Measurements from ENCODE around the gene LAGE3.
A peak's percentile ranks its signal among the peaks of the same experiment; 100 is the strongest.

The LAGE3 gene

DNA sequence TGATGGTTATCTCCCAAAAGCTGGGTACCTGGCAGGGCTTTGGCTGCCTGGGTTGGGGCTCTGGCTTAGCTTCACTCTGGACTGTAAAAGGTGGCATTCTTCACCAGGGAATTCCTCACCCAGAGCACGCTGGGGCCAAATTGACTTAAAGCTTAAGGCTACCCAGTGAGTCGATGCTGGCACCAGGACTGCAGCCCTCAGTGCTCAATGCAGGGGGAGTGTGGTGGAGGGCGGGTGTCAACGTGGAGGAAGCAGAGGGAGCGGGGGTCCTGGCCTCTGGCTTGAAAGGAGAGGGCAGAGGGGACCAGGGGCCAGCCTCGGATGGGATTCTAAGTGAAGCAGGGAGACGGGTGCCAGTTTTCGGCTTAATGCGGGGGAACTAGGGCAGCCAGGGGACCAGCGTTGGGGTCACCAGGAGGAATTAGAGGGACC is 35.6 kb downstream of the LAGE3 start:
- H2BK120ac ChIP-seq (ENCODE audit: low read depth, low read length): no peak overlapping the region
- H3K56ac ChIP-seq (ENCODE audit: low read length): peak overlapping the region; percentile 79
- H3K4ac ChIP-seq (ENCODE audit: low read depth, low read length): no peak overlapping the region
- H3K4me2 ChIP-seq (ENCODE audit: low read length): peak overlapping the region; percentile 22
- no peak overlapping the region for H2BK5ac ChIP-seq (ENCODE audit: low read length)
- WGBS (ENCODE audit: extremely low coverage, insufficient coverage, low lambda C conversion rate): no CpG with 5 or more reads among the region's 10 CpGs
- H2AK5ac ChIP-seq (ENCODE audit: low read length): no peak overlapping the region
- H4K8ac ChIP-seq (ENCODE audit: low read depth, low read length): no peak overlapping the region
- no peak overlapping the region for H3K27ac ChIP-seq (ENCODE audit: low read depth, low read length)
- H4K5ac ChIP-seq (ENCODE audit: low read length): no peak overlapping the region
- no peaks in the 10 kb centered on the region for H3K4me1 ChIP-seq (ENCODE audit: control insufficient read depth, low read depth, low read length)
- no peak overlapping the region for H3K18ac ChIP-seq (ENCODE audit: low read length)
- H2BK15ac ChIP-seq (replicated peaks; ENCODE audit: low read depth): no peak overlapping the region
- H3K79me2 ChIP-seq (ENCODE audit: control insufficient read depth, insufficient read depth, low read length): peaks cover 7% of the 10 kb centered on the region
- peaks cover 2% of the 10 kb centered on the region for H3K79me1 ChIP-seq (ENCODE audit: low read length)
- no peaks in the 10 kb centered on the region for H3K27me3 ChIP-seq (ENCODE audit: insufficient read depth, low read length, poor library complexity)
- H3K23ac ChIP-seq (ENCODE audit: low read length): no peak overlapping the region
- no peak overlapping the region for H3K4me3 ChIP-seq (ENCODE audit: low read length)
- peak; percentile 35 for DNase-seq
- H3K9ac ChIP-seq (ENCODE audit: low read length): peak overlapping the region; percentile 59
- peaks cover 2% of the 10 kb centered on the region for H3K36me3 ChIP-seq (ENCODE audit: control insufficient read depth, insufficient read depth, low read length)

DNA sequence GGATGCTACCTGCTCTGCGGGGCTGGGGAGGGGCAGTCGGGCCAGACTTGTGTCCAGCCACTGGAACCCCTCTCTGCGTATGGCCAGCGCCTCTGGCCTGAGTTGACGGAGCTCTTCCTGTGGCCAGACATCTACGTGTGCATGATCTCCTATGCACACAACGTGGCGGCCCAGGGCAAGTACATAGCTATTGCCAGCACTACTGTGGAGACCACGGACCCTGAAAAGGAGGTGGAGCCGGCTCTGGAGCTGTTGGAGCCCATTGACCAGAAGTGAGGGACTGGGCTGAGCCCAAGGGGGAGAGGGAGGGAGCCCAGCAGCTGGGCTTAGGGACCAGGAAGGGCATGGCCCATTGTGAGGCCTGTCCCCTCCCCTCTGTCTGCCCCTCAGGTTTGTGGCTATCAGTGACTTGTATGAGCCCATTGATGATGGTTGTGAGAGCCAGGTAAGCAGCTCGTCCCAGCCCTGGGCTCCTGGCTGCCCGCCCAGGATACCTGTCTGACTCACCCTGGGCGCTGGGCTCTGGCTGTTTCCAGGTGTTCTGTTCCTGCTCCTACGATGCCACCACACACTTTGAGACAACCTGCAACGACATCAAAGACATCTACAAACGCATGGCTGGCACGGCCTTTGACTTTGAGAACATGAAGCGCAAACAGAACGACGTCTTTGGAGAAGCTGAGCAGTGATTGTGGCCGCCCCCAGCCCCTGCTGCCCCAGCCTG is 36.9 kb downstream of the LAGE3 start:
- no peaks in the 10 kb centered on the region for H3K27me3 ChIP-seq (ENCODE audit: insufficient read depth, low read length, poor library complexity)
- H2BK5ac ChIP-seq (ENCODE audit: low read length): no peak overlapping the region
- WGBS (ENCODE audit: extremely low coverage, insufficient coverage, low lambda C conversion rate): no CpG with 5 or more reads among the region's 21 CpGs
- peaks cover 5% of the 10 kb centered on the region for H3K79me1 ChIP-seq (ENCODE audit: low read length)
- H2AK5ac ChIP-seq (ENCODE audit: low read length): no peak overlapping the region
- H3K4me2 ChIP-seq (ENCODE audit: low read length): no peak overlapping the region
- H3K36me3 ChIP-seq (ENCODE audit: control insufficient read depth, insufficient read depth, low read length): peaks cover 2% of the 10 kb centered on the region
- no peak overlapping the region for H2BK120ac ChIP-seq (ENCODE audit: low read depth, low read length)
- no peak overlapping the region for H3K56ac ChIP-seq (ENCODE audit: low read length)
- H3K4me3 ChIP-seq (ENCODE audit: low read length): no peak overlapping the region
- H3K4me1 ChIP-seq (ENCODE audit: control insufficient read depth, low read depth, low read length): no peaks in the 10 kb centered on the region
- no peak overlapping the region for H2BK15ac ChIP-seq (replicated peaks; ENCODE audit: low read depth)
- H3K9ac ChIP-seq (ENCODE audit: low read length): no peak overlapping the region
- no peak overlapping the region for H3K23ac ChIP-seq (ENCODE audit: low read length)
- no peak overlapping the region for H4K5ac ChIP-seq (ENCODE audit: low read length)
- no peak for DNase-seq
- peaks cover 17% of the 10 kb centered on the region for H3K79me2 ChIP-seq (ENCODE audit: control insufficient read depth, insufficient read depth, low read length)
- H3K27ac ChIP-seq (ENCODE audit: low read depth, low read length): no peak overlapping the region
- H4K8ac ChIP-seq (ENCODE audit: low read depth, low read length): no peak overlapping the region
- H3K4ac ChIP-seq (ENCODE audit: low read depth, low read length): no peak overlapping the region
- no peak overlapping the region for H3K18ac ChIP-seq (ENCODE audit: low read length)

DNA sequence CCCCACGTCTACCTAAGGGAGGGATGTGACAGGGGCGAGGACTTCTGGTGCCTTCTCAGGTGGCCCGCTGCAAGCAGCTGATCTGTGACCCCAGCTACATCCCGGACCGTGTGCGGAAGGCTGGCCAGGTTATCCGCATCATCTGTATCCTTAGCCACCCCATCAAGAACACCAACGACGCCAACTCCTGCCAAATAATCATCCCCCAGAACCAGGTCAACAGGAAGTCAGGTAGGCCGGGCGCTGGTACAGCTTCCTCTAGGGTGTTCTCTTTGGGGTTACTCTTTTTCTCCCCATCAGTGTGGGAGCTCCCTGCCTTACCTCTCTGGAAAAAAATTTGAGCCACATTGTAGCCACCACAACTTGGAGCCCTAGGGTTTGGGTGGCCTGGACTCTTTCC is 37.5 kb downstream of the LAGE3 start:
- no CpG with 5 or more reads among the region's 11 CpGs for WGBS (ENCODE audit: extremely low coverage, insufficient coverage, low lambda C conversion rate)
- Histone ChIP-seq H3K4ac (ENCODE audit: low read depth, low read length) (no peak overlapping the region), H3K4me3 (ENCODE audit: low read length) (no peak overlapping the region), H3K56ac (ENCODE audit: low read length) (no peak overlapping the region), H3K27me3 (ENCODE audit: insufficient read depth, low read length, poor library complexity) (no peaks in the 10 kb centered on the region), H3K9ac (ENCODE audit: low read length) (no peak overlapping the region), H3K79me2 (ENCODE audit: control insufficient read depth, insufficient read depth, low read length) (peaks cover 17% of the 10 kb centered on the region), H3K79me1 (ENCODE audit: low read length) (peaks cover 5% of the 10 kb centered on the region), H4K8ac (ENCODE audit: low read depth, low read length) (no peak overlapping the region), H3K27ac (ENCODE audit: low read depth, low read length) (no peak overlapping the region), H3K23ac (ENCODE audit: low read length) (no peak overlapping the region), H2BK120ac (ENCODE audit: low read depth, low read length) (no peak overlapping the region), H2BK5ac (ENCODE audit: low read length) (no peak overlapping the region), H3K36me3 (ENCODE audit: control insufficient read depth, insufficient read depth, low read length) (peaks cover 2% of the 10 kb centered on the region), H2AK5ac (ENCODE audit: low read length) (no peak overlapping the region), H3K4me2 (ENCODE audit: low read length) (no peak overlapping the region), H4K5ac (ENCODE audit: low read length) (no peak overlapping the region), H2BK15ac (replicated peaks; ENCODE audit: low read depth) (no peak overlapping the region), H3K4me1 (ENCODE audit: control insufficient read depth, low read depth, low read length) (no peaks in the 10 kb centered on the region), H3K18ac (ENCODE audit: low read length) (no peak overlapping the region)
- DNase-seq: no peak

DNA sequence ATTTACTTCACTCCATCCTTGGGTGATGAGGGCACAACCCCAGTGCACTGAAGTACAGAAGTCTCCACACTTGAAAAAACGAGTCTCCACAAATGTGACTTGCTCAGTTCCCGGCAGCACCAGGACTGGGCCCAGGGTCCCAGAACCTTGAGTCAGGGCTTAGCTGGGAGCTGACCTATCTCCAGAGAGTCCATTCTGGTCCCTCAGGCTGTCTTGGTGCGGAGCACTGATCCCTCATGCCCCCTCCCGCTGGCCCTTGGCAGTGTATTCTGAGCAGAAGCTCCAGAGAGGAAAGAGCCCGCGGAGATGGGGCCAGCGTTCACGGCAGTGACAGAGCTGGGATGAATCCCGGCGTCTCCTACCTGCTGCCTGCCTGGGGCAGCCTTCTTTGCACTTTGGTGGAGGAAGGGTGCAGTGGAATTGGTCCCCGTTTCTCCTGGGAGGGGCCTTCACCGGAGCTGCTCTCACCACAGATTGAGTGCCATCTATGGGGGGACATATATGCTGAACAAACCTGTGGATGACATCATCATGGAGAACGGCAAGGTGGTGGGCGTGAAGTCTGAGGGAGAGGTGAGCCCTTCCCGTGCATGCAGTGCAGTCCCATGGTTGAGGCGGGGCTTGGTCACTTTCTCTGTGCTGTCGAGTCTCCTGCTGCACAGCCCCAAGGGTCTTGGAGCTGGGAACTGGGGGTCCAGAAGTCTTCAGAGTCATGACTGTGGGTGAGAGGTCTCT is 38.3 kb downstream of the LAGE3 start:
- no peak for DNase-seq
- Histone ChIP-seq H4K8ac (ENCODE audit: low read depth, low read length) (no peak overlapping the region), H3K4me3 (ENCODE audit: low read length) (no peak overlapping the region), H3K56ac (ENCODE audit: low read length) (no peak overlapping the region), H3K27ac (ENCODE audit: low read depth, low read length) (no peak overlapping the region), H3K9ac (ENCODE audit: low read length) (no peak overlapping the region), H3K36me3 (ENCODE audit: control insufficient read depth, insufficient read depth, low read length) (peaks cover 2% of the 10 kb centered on the region), H4K5ac (ENCODE audit: low read length) (no peak overlapping the region), H3K4me2 (ENCODE audit: low read length) (no peak overlapping the region), H3K23ac (ENCODE audit: low read length) (no peak overlapping the region), H3K79me2 (ENCODE audit: control insufficient read depth, insufficient read depth, low read length) (peaks cover 17% of the 10 kb centered on the region), H3K27me3 (ENCODE audit: insufficient read depth, low read length, poor library complexity) (no peaks in the 10 kb centered on the region), H2BK15ac (replicated peaks; ENCODE audit: low read depth) (no peak overlapping the region), H3K79me1 (ENCODE audit: low read length) (peaks cover 5% of the 10 kb centered on the region), H2BK5ac (ENCODE audit: low read length) (no peak overlapping the region), H2AK5ac (ENCODE audit: low read length) (no peak overlapping the region), H2BK120ac (ENCODE audit: low read depth, low read length) (no peak overlapping the region), H3K4ac (ENCODE audit: low read depth, low read length) (no peak overlapping the region), H3K4me1 (ENCODE audit: control insufficient read depth, low read depth, low read length) (no peaks in the 10 kb centered on the region), H3K18ac (ENCODE audit: low read length) (no peak overlapping the region)
- whole genome bisulfite sequencing (ENCODE audit: extremely low coverage, insufficient coverage, low lambda C conversion rate): no CpG with 5 or more reads among the region's 17 CpGs

DNA sequence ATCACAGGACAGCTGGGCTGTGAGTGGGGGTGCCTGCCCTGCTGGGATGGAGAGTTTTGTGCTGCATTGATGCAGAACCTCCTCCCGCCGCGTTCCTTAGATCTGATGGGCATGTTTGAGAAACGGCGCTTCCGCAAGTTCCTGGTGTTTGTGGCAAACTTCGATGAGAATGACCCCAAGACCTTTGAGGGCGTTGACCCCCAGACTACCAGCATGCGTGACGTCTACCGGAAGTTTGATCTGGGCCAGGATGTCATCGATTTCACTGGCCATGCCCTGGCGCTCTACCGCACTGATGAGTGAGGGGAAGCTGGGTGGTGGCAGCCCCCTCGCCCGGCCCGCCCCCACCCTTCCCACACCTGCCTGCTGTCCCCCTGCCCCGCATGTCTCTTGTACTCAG is 39.2 kb downstream of the LAGE3 start:
- Histone ChIP-seq H2BK5ac (ENCODE audit: low read length) (no peak overlapping the region), H3K4me3 (ENCODE audit: low read length) (no peak overlapping the region)

More for the DNA sequence above, 39.2 kb downstream of the LAGE3 start:
- Histone ChIP-seq H3K4me1 (ENCODE audit: control insufficient read depth, low read depth, low read length) (no peaks in the 10 kb centered on the region), H4K5ac (ENCODE audit: low read length) (no peak overlapping the region), H2BK15ac (replicated peaks; ENCODE audit: low read depth) (no peak overlapping the region), H3K4ac (ENCODE audit: low read depth, low read length) (no peak overlapping the region), H3K79me1 (ENCODE audit: low read length) (peaks cover 5% of the 10 kb centered on the region), H2BK120ac (ENCODE audit: low read depth, low read length) (no peak overlapping the region), H3K36me3 (ENCODE audit: control insufficient read depth, insufficient read depth, low read length) (peaks cover 2% of the 10 kb centered on the region), H3K23ac (ENCODE audit: low read length) (no peak overlapping the region), H3K4me2 (ENCODE audit: low read length) (no peak overlapping the region), H3K18ac (ENCODE audit: low read length) (no peak overlapping the region), H3K56ac (ENCODE audit: low read length) (no peak overlapping the region), H3K9ac (ENCODE audit: low read length) (no peak overlapping the region), H2AK5ac (ENCODE audit: low read length) (no peak overlapping the region), H3K27me3 (ENCODE audit: insufficient read depth, low read length, poor library complexity) (no peaks in the 10 kb centered on the region), H4K8ac (ENCODE audit: low read depth, low read length) (no peak overlapping the region), H3K79me2 (ENCODE audit: control insufficient read depth, insufficient read depth, low read length) (peaks cover 17% of the 10 kb centered on the region), H3K27ac (ENCODE audit: low read depth, low read length) (no peak overlapping the region)
- no peak for DNase-seq
- no CpG with 5 or more reads among the region's 18 CpGs for WGBS (ENCODE audit: extremely low coverage, insufficient coverage, low lambda C conversion rate)

Data from mesendoderm (in vitro differentiated cells).